ENCODE results near the gene SVOPL. TPM values are rescaled to one million over a fixed set of nuclear protein-coding genes. Genes with fewer than 3 reads are reported as not detected.

Gene SVOPL
- total and polyA plus RNA-seq, 10 of the 15 experiments (the other 5 are each of a cell fraction or from before 2014, with no cell fraction given) = 0.15 TPM; not detected in 9

DNA sequence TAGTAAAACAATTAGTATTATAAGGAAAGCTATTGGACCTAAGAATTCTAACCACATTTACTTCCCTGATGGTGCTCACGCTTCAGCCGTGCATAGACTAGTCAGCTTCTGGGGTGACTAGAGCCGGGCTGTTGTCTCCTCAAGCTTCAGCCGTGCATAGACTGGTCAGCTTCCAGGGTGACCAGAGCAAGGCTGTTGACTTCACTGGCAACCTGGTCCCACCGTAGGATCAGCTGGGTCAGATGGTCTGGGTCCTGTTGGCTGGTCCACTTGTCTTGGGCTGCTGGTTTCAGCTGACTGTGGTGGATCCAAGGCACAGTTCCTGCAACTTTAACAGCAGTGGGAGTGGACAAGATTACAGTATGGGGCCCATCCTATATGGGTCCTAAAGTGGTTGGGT is 141.7 kb downstream of the SVOPL start:
- no peak for ATAC-seq
- in situ Hi-C loops (cut with MboI) (no loop called here), intact Hi-C loops (cut with micrococcal nuclease; ENCODE audit: unreplicated experiment) (no loop called here)
- Histone ChIP-seq H3K27me3 (replicated peaks in 1 of 2; ENCODE audit: control insufficient read depth in 2 of 2, insufficient read depth in 2 of 2, low read length in 1 of 2) (no peaks in the 10 kb centered on the region), H3K9me3 (replicated peaks; ENCODE audit: control insufficient read depth, insufficient read depth, low read length) (peaks cover 27% of the 10 kb centered on the region), H2AFZ (ENCODE audit: control insufficient read depth, low read depth, low read length) (no peak overlapping the region), H3K27ac (ENCODE audit: control insufficient read depth, insufficient read depth) (no peak overlapping the region), H3K9ac (ENCODE audit: control insufficient read depth, insufficient read depth, low read length) (no peak overlapping the region), H3K79me2 (ENCODE audit: control insufficient read depth, insufficient read depth, low read length) (no peaks in the 10 kb centered on the region), H3K4me3 (no peak overlapping the region), H3K4me1 (ENCODE audit: control insufficient read depth, insufficient read depth, low read length) (no peaks in the 10 kb centered on the region), H3K4me2 (ENCODE audit: control insufficient read depth, insufficient read depth) (no peak overlapping the region), H4K20me1 (ENCODE audit: control insufficient read depth, insufficient read depth) (no peaks in the 10 kb centered on the region), H3K36me3 (ENCODE audit: control insufficient read depth in 2 of 2, insufficient read depth in 2 of 2, low read length in 1 of 2) (peaks cover 4 to 20% of the 10 kb centered on the region in 2 experiments)
- no peak for DNase-seq (ENCODE audit: low read depth, low spot score)
- ChIA-PET SMC1A (ENCODE audit: uncharacterized antibody, unreplicated experiment) (no interaction called here), RAD21 (ENCODE audit: unreplicated experiment) (no interaction called here), POLR2A (no interaction called here), CTCF (no interaction called here)
- no TSS peak for BruUV-seq (replicated peaks)
- FAIRE-seq = no peak
- 97% methylated on average over 5 of the region's 5 CpGs for WGBS (ENCODE audit: insufficient coverage, insufficient replicate concordance, low lambda C conversion rate, missing lambda C conversion rate)
- TF ChIP-seq YY1 (IDR thresholded peaks at IDR 0.05; ENCODE audit: low read depth, low read length) (no peak), CHD1 (IDR thresholded peaks at IDR 0.05; ENCODE audit: low read depth, low read length) (no peak)

DNA sequence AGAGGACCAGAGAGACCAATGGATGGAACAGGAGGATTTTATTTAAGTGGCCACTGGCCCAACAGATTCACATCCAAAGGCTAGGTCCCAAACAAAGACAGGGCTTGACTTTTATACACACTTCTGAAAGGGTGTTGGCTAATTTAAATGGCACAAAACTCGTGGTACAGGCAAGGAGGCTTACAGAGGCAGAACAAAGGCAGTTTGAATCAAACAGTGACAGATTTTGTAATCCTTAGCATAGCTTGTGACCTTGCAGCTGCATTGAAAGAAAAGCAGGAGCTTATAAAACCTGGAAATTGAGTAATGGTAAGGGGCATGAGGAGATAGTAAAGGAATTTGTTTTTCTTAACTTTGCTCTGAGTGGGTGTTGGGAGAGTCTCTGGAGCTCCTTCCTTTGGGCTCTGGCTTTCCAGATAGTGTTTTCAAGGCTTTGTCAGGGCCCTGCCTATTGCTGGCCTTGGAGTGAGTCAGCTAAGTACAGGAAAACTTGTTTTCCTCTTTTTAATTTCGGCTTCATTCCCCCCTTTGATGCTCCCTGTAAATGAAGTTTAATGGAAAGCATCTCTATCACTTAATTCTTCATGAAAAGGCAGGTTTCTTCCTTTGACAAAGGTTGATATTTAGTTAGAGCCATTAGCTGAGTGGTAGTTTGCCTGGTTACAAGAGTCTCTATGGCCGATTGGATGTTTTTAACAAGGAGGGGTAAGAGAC is 144.2 kb downstream of the SVOPL start:
- no peak for FAIRE-seq
- Histone ChIP-seq H3K9ac (ENCODE audit: control insufficient read depth, insufficient read depth, low read length) (no peak overlapping the region), H3K4me2 (ENCODE audit: control insufficient read depth, insufficient read depth) (no peak overlapping the region), H3K9me3 (replicated peaks; ENCODE audit: control insufficient read depth, insufficient read depth, low read length) (peaks cover 27% of the 10 kb centered on the region), H3K4me3 (no peak overlapping the region), H4K20me1 (ENCODE audit: control insufficient read depth, insufficient read depth) (no peaks in the 10 kb centered on the region), H3K36me3 (ENCODE audit: control insufficient read depth in 2 of 2, insufficient read depth in 2 of 2, low read length in 1 of 2) (peaks cover 3 to 24% of the 10 kb centered on the region in 2 experiments), H3K27ac (ENCODE audit: control insufficient read depth, insufficient read depth) (no peak overlapping the region), H3K79me2 (ENCODE audit: control insufficient read depth, insufficient read depth, low read length) (no peaks in the 10 kb centered on the region), H2AFZ (ENCODE audit: control insufficient read depth, low read depth, low read length) (no peak overlapping the region), H3K4me1 (ENCODE audit: control insufficient read depth, insufficient read depth, low read length) (no peaks in the 10 kb centered on the region), H3K27me3 (replicated peaks in 1 of 2; ENCODE audit: control insufficient read depth in 2 of 2, insufficient read depth in 2 of 2, low read length in 1 of 2) (no peaks in the 10 kb centered on the region)
- ChIA-PET RAD21 (ENCODE audit: unreplicated experiment) (no interaction called here), POLR2A (no interaction called here), SMC1A (ENCODE audit: uncharacterized antibody, unreplicated experiment) (interaction anchor here (0.8 kb wide), 1 partner anchor 79 kb away, joined by 3 read pairs; no protein-coding TSS in a partner anchor), CTCF (no interaction called here)
- in situ Hi-C loops (cut with MboI) = no loop called here
- ATAC-seq = no peak
- WGBS (ENCODE audit: insufficient coverage, insufficient replicate concordance, low lambda C conversion rate, missing lambda C conversion rate) = 96% methylated on average over 3 of the region's 3 CpGs
- DNase-seq (ENCODE audit: low read depth, low spot score) = no peak
- BruUV-seq (replicated peaks) = no TSS peak
- intact Hi-C loops (cut with micrococcal nuclease; ENCODE audit: unreplicated experiment) = no loop called here
- no peak for TF ChIP-seq GABPA (IDR thresholded peaks at IDR 0.05; ENCODE audit: low read depth)
- TF ChIP-seq GATAD2B (conservative IDR thresholded peaks at IDR 0.05; ENCODE audit: low read depth) = no peak
- TF ChIP-seq, protein P1, sequence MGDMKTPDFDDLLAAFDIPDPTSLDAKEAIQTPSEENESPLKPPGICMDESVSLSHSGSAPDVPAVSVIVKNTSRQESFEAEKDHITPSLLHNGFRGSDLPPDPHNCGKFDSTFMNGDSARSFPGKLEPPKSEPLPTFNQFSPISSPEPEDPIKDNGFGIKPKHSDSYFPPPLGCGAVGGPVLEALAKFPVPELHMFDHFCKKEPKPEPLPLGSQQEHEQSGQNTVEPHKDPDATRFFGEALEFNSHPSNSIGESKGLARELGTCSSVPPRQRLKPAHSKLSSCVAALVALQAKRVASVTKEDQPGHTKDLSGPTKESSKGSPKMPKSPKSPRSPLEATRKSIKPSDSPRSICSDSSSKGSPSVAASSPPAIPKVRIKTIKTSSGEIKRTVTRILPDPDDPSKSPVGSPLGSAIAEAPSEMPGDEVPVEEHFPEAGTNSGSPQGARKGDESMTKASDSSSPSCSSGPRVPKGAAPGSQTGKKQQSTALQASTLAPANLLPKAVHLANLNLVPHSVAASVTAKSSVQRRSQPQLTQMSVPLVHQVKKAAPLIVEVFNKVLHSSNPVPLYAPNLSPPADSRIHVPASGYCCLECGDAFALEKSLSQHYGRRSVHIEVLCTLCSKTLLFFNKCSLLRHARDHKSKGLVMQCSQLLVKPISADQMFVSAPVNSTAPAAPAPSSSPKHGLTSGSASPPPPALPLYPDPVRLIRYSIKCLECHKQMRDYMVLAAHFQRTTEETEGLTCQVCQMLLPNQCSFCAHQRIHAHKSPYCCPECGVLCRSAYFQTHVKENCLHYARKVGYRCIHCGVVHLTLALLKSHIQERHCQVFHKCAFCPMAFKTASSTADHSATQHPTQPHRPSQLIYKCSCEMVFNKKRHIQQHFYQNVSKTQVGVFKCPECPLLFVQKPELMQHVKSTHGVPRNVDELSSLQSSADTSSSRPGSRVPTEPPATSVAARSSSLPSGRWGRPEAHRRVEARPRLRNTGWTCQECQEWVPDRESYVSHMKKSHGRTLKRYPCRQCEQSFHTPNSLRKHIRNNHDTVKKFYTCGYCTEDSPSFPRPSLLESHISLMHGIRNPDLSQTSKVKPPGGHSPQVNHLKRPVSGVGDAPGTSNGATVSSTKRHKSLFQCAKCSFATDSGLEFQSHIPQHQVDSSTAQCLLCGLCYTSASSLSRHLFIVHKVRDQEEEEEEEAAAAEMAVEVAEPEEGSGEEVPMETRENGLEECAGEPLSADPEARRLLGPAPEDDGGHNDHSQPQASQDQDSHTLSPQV (IDR thresholded peaks at IDR 0.05) = no peak
- no peak for TF ChIP-seq MTA3 (IDR thresholded peaks at IDR 0.05; ENCODE audit: borderline replicate concordance, low read length)
- TF ChIP-seq, protein P2, sequence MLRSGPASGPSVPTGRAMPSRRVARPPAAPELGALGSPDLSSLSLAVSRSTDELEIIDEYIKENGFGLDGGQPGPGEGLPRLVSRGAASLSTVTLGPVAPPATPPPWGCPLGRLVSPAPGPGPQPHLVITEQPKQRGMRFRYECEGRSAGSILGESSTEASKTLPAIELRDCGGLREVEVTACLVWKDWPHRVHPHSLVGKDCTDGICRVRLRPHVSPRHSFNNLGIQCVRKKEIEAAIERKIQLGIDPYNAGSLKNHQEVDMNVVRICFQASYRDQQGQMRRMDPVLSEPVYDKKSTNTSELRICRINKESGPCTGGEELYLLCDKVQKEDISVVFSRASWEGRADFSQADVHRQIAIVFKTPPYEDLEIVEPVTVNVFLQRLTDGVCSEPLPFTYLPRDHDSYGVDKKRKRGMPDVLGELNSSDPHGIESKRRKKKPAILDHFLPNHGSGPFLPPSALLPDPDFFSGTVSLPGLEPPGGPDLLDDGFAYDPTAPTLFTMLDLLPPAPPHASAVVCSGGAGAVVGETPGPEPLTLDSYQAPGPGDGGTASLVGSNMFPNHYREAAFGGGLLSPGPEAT (IDR thresholded peaks at IDR 0.05; ENCODE audit: low read depth) = no peak
- TF ChIP-seq RAD51 (IDR thresholded peaks at IDR 0.05) = no peak
- no peak for TF ChIP-seq EGR1 (IDR thresholded peaks at IDR 0.05; ENCODE audit: borderline replicate concordance in 1 of 2, low read depth in 2 of 2, low read length in 2 of 2)
- no peak for TF ChIP-seq NR2C1 (IDR thresholded peaks at IDR 0.05)
- no peak for TF ChIP-seq CREB1 (IDR thresholded peaks at IDR 0.05; ENCODE audit: low read depth)
- no peak for TF ChIP-seq MEF2A (IDR thresholded peaks at IDR 0.05; ENCODE audit: insufficient read depth, low read depth, low read length)
- no peak for TF ChIP-seq IKZF1 (conservative IDR thresholded peaks at IDR 0.05)
